GM12878 (cell line): ENCODE measurements around the gene GPR21. TPM values are rescaled to one million over a fixed set of nuclear protein-coding genes. Genes with fewer than 3 reads are reported as not detected.

ENCODE experiments used
- ATAC-seq: fragments of 200-7000 bp; cut with Tn5 transposase; 3 replicates; pipeline ENCODE4 v1.9.1; 2020; ENCODE audit warnings: mild to moderate bottlenecking, moderate library complexity
- BruUV-seq: library from RNA; stranded (reverse); fragments of 400-500 nt; replicated peaks from 2 replicates; lab custom pipeline; 2021; lab: Mats Ljungman, UMichigan
- CTCF ChIA-PET: fragments of 300-600 bp; sonication (Branson Sonifier 250); formaldehyde crosslinking; extraction: SDS; loops from one replicate; lab custom pipeline; 2021; ENCODE audit warnings: inconsistent platforms; lab: Yijun Ruan, JAX
- POLR2A ChIA-PET: fragments of 350-600 bp; formaldehyde crosslinking; extraction: SDS; loops from one replicate; lab custom pipeline; 2021; ENCODE audit warnings: inconsistent platforms; lab: Charles Lee
- RAD21 ChIA-PET: fragments of 300-600 bp; sonication (Branson Sonifier 250); formaldehyde crosslinking; loops from one replicate; lab custom pipeline; 2023; ENCODE audit warnings: antibody characterized with exemption; ENCODE audit not compliant: unreplicated experiment; lab: Charles Lee
- SMC1A ChIA-PET: fragments of 300-600 bp; sonication (Branson Sonifier 250); formaldehyde crosslinking; loops from one replicate; lab custom pipeline; 2023; ENCODE audit not compliant: unreplicated experiment, uncharacterized antibody; lab: Charles Lee
- DNase-seq: peaks from one replicate; pipeline ENCODE4 v3.0.0-alpha.2; 2011; ENCODE audit warnings: low read depth, low spot score
- FAIRE-seq: peaks from 3 replicates; lab custom pipeline; 2011; peaks lifted over from hg19 to GRCh38; lab: Jason Lieb, UNC
- H2AFZ ChIP-seq: 2 replicates; pipeline ENCODE4 v1.6.0; 2011; ENCODE audit warnings: low read depth, low read length, control low read depth; ENCODE audit not compliant: control insufficient read depth
- H3K27ac ChIP-seq: 2 replicates; pipeline ENCODE4 v1.5.1; 2011; ENCODE audit warnings: control low read depth; ENCODE audit not compliant: control insufficient read depth, insufficient read depth
- H3K27me3 ChIP-seq, 2 experiments: replicated peaks in 1 of 2; 2 replicates each; pipeline versions ENCODE4 v1.6.0 to v1.6.1; 2011; ENCODE audit warnings: low read length in 1 of 2; ENCODE audit not compliant: control insufficient read depth in 2 of 2, insufficient read depth in 2 of 2
- H3K36me3 ChIP-seq, 2 experiments: 2 replicates each; pipeline ENCODE4 v1.5.1; 2011; ENCODE audit warnings: low read length in 1 of 2; ENCODE audit not compliant: control insufficient read depth in 2 of 2, insufficient read depth in 2 of 2
- H3K4me1 ChIP-seq: 2 replicates; pipeline ENCODE4 v1.6.1; 2011; ENCODE audit warnings: mild to moderate bottlenecking, low read length, moderate library complexity, mixed read lengths; ENCODE audit not compliant: control insufficient read depth, insufficient read depth
- H3K4me2 ChIP-seq: 2 replicates; pipeline ENCODE4 v1.6.0; 2011; ENCODE audit warnings: control low read depth; ENCODE audit not compliant: control insufficient read depth, insufficient read depth
- H3K4me3 ChIP-seq: fragments of 200-600 bp; sonication (generic); 2 replicates; pipeline ENCODE4 v1.5.1; 2016
- H3K79me2 ChIP-seq: 2 replicates; pipeline ENCODE4 v1.6.0; 2011; ENCODE audit warnings: low read length; ENCODE audit not compliant: control insufficient read depth, insufficient read depth
- H3K9ac ChIP-seq: 2 replicates; pipeline ENCODE4 v1.8.0; 2011; ENCODE audit warnings: low read length, control low read depth, mixed read lengths; ENCODE audit not compliant: control insufficient read depth, insufficient read depth
- H3K9me3 ChIP-seq: replicated peaks from 3 replicates; pipeline ENCODE4 v1.5.1; 2011; ENCODE audit warnings: mild to moderate bottlenecking, low read length; ENCODE audit not compliant: control insufficient read depth, insufficient read depth
- H4K20me1 ChIP-seq: 2 replicates; pipeline ENCODE4 v1.6.0; 2011; ENCODE audit not compliant: control insufficient read depth, insufficient read depth
- ASH2L ChIP-seq: fragments of 300-600, 200-600 bp; sonication (generic); IDR thresholded peaks from 2 replicates; pipeline ENCODE4 v1.6.1; 2017; ENCODE audit warnings: low read depth, mild to moderate bottlenecking, borderline replicate concordance
- BACH1 ChIP-seq: fragments of 450-650 bp; IDR thresholded peaks from 2 replicates; pipeline ENCODE4 v1.6.1; 2017; ENCODE audit warnings: mild to moderate bottlenecking, borderline replicate concordance
- CHD1 ChIP-seq: IDR thresholded peaks from 2 replicates; pipeline ENCODE4 v1.6.1; 2012; ENCODE audit warnings: low read depth, low read length, improper control_type of control experiment
- EED ChIP-seq: sonication (generic); IDR thresholded peaks from 2 replicates; pipeline ENCODE4 v1.6.1; 2016; ENCODE audit warnings: antibody characterized with exemption, low read depth
- EGR1 ChIP-seq, 2 experiments: IDR thresholded peaks; 1 replicate in 1 of 2; 2 replicates in 1 of 2; pipeline ENCODE4 v1.6.1; 2011 to 2012; ENCODE audit warnings: low read depth in 2 of 2, low read length in 2 of 2, borderline replicate concordance in 1 of 2, mild to moderate bottlenecking in 1 of 2, moderate library complexity in 1 of 2
- ELK1 ChIP-seq: IDR thresholded peaks from 2 replicates; pipeline ENCODE4 v1.6.1; 2012; ENCODE audit warnings: low read depth, low read length, improper control_type of control experiment
- NFYA ChIP-seq: IDR thresholded peaks from 2 replicates; pipeline ENCODE4 v1.6.1; 2011; ENCODE audit warnings: low read depth, mild to moderate bottlenecking, low read length, improper control_type of control experiment, borderline replicate concordance
- NR2C1 ChIP-seq: fragments of 450-650 bp; IDR thresholded peaks from 2 replicates; pipeline ENCODE4 v1.6.1; 2017; ENCODE audit warnings: antibody characterized with exemption, mild to moderate bottlenecking, moderate library complexity
- NR2C2 ChIP-seq: IDR thresholded peaks from 2 replicates; pipeline ENCODE4 v1.6.1; 2011; ENCODE audit warnings: borderline replicate concordance, low read depth; ENCODE audit not compliant: control insufficient read depth, insufficient read length
- PAX8 ChIP-seq: fragments of 450-650 bp; IDR thresholded peaks from 2 replicates; pipeline ENCODE4 v1.6.1; 2017; ENCODE audit warnings: mild to moderate bottlenecking, moderate library complexity
- PBX3 ChIP-seq: IDR thresholded peaks from 2 replicates; pipeline ENCODE4 v1.6.1; 2011; ENCODE audit warnings: mild to moderate bottlenecking, low read depth, low read length, moderate library complexity; ENCODE audit not compliant: insufficient replicate concordance
- SIN3A ChIP-seq: IDR thresholded peaks from 2 replicates; pipeline ENCODE4 v1.6.1; 2012; ENCODE audit warnings: low read depth, low read length, improper control_type of control experiment
- SMARCA5 ChIP-seq: fragments of 450-650 bp; IDR thresholded peaks from 2 replicates; pipeline ENCODE4 v1.6.1; 2017; ENCODE audit warnings: mild to moderate bottlenecking
- SP1 ChIP-seq: IDR thresholded peaks from one replicate; pipeline ENCODE4 v1.6.1; 2011; ENCODE audit warnings: low read depth, low read length
- SPI1 ChIP-seq: IDR thresholded peaks from 2 replicates; pipeline ENCODE4 v1.6.1; 2011; ENCODE audit warnings: low read depth, mild to moderate bottlenecking, low read length, moderate library complexity, borderline replicate concordance; ENCODE audit not compliant: insufficient read depth
- SREBF2 ChIP-seq: IDR thresholded peaks from 2 replicates; pipeline ENCODE4 v1.6.1; 2012; ENCODE audit warnings: mild to moderate bottlenecking, low read length
- YY1 ChIP-seq: IDR thresholded peaks from 2 replicates; pipeline ENCODE4 v1.6.1; 2011; ENCODE audit warnings: low read depth, mild to moderate bottlenecking, low read length
- ZBED1 ChIP-seq: IDR thresholded peaks from 2 replicates; pipeline ENCODE4 v1.6.1; 2016; ENCODE audit warnings: borderline replicate concordance
- ZNF384 ChIP-seq: IDR thresholded peaks from 2 replicates; pipeline ENCODE4 v1.6.1; 2012; ENCODE audit warnings: low read depth, mild to moderate bottlenecking, low read length, improper control_type of control experiment, borderline replicate concordance
- ZNF592 ChIP-seq: fragments of 450-650 bp; IDR thresholded peaks from 2 replicates; pipeline ENCODE4 v1.6.1; 2017; ENCODE audit warnings: mild to moderate bottlenecking, moderate library complexity
- WGBS: methylation state at CpG from one replicate; pipeline ENCODE4 v1.1.6; 2016; ENCODE audit warnings: low lambda C conversion rate; ENCODE audit not compliant: insufficient replicate concordance, insufficient coverage; ENCODE audit errors: missing lambda C conversion rate; 5-methylcytosine and 5-hydroxymethylcytosine counted together
- in situ Hi-C: fragments of 300-500 bp; cut with MboI; formaldehyde crosslinking; loops from 9 replicates; pipeline ENCODE4 v1.14.3; 2018; ENCODE audit warnings: mixed read lengths
- intact Hi-C: fragments of 100-400 bp; cut with micrococcal nuclease; formaldehyde crosslinking; loops from one replicate; pipeline ENCODE4 v1.14.2; 2022; ENCODE audit not compliant: unreplicated experiment
- polyA plus RNA-seq, 11 experiments: library from polyadenylated mRNA; depleted of rRNA in 4 of 11; unstranded in 6 of 11; stranded (reverse) in 5 of 11; fragments of >200 nt; fragmentation: Nextera tagmentation in 4 of 11; fragmentation: Illumina TruSeq in 1 of 11; extraction: Ambion mirVana in 4 of 11; extraction: Trizol in 1 of 11; gene quantifications; 1 replicate in 1 of 11; 2 replicates in 10 of 11; pipeline versions ENCODE4 v1.2.1 to v1.2.3, GENCODE V29; 2011 to 2016; ENCODE audit warnings: inconsistent platforms in 2 of 11, missing spikeins in 2 of 11, low read depth in 1 of 11
- total RNA-seq, 4 experiments: library from RNA; depleted of rRNA in 3 of 4; stranded (reverse); fragments of >200 nt in 3 of 4; fragmentation: Illumina TruSeq in 1 of 4; extraction: Trizol in 1 of 4; gene quantifications; 2 replicates each; pipeline versions ENCODE4 v1.2.1 to v1.2.3, GENCODE V29; 2013 to 2021

The GPR21 gene
- total and polyA plus RNA-seq, 10 of the 15 experiments (the other 5 are each of a cell fraction or from before 2014, with no cell fraction given): 0.09 to 1.9 (median 0.57) TPM; not detected in 4

DNA sequence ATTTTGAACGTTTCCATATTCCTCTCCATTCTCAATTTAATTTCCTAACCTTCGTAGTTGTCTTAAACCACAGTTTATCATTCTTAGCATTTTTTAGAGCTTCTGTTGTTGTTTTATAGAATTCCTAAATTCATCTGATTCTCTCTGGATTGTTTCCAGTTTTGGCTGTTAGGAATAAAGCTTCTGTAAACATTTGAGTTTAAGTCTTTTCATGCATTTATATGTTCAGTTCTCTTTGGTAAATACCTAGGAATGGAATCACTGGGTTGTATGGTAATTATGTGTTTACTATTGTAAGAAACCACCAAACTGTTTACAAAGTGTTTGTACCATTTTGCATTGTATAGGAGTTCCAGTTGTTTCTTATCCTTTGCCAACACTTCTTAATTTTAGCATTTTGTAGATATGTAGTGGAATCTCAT, 29.7 kb downstream of the GPR21 start:
- Histone ChIP-seq H2AFZ (no peak overlapping the region), H3K4me1 (no peaks in the 10 kb centered on the region), H3K79me2 (no peaks in the 10 kb centered on the region; the same call in 1 of the 2 replicates), H3K9me3 (no peaks in the 10 kb centered on the region), H4K20me1 (no peaks in the 10 kb centered on the region), H3K27me3 (no peaks in the 10 kb centered on the region)
- in situ Hi-C loops: no loop called here
- intact Hi-C loops: no loop called here
- no peak for DNase-seq
- 77% methylated on average over 2 of the region's 2 CpGs for WGBS
- no peak for ATAC-seq
- SMC1A ChIA-PET: interaction anchor here (0.7 to 1.0 kb wide), 2 partner anchors 30 to 144 kb away, joined by 3 read pairs; no protein-coding TSS in a partner anchor
- no peak for TF ChIP-seq SIN3A
- TF ChIP-seq PAX8: no peak
- TF ChIP-seq SP1: no peak
- no peak for TF ChIP-seq SMARCA5
- no peak for TF ChIP-seq ELK1
- TF ChIP-seq ZNF592: no peak
- TF ChIP-seq CHD1: no peak
- no peak for TF ChIP-seq EED
- no peak for TF ChIP-seq SPI1
- TF ChIP-seq YY1: no peak
- no peak for TF ChIP-seq NR2C2
- no peak for TF ChIP-seq ZBED1
- no peak for TF ChIP-seq ASH2L
- no peak for TF ChIP-seq BACH1
- no peak for TF ChIP-seq NR2C1
- no peak for TF ChIP-seq SREBF2
- no peak for TF ChIP-seq NFYA
- no peak for TF ChIP-seq PBX3
- TF ChIP-seq ZNF384: no peak
- TF ChIP-seq EGR1 (IDR thresholded peaks at IDR 0.05; ENCODE audit: borderline replicate concordance in 1 of 2, low read depth in 2 of 2, low read length in 2 of 2): no peak
- TF ChIP-seq, all 136 proteins: peak for 0
- POLR2A ChIA-PET: no interaction called here
- H3K36me3 ChIP-seq: peaks cover 0 to 14% of the 10 kb centered on the region in 2 experiments; a peak in 3 of 4 replicates
- H3K4me2 ChIP-seq: no peak overlapping the region
- no peak for FAIRE-seq
- no TSS peak for BruUV-seq
- RAD21 ChIA-PET: no interaction called here
- CTCF ChIA-PET: no interaction called here
- no peak overlapping the region for H3K4me3 ChIP-seq
- no peak overlapping the region for H3K9ac ChIP-seq
- no peak overlapping the region for H3K27ac ChIP-seq
